GM12891 (cell line): ENCODE measurements around the gene C4orf51.
A peak's percentile ranks its signal among the peaks of the same experiment; 100 is the strongest.

Experiments used
- DNase-seq: peaks from one replicate; pipeline ENCODE4 v3.0.0; 2011; ENCODE audit warnings: low spot score; ENCODE audit not compliant: insufficient read length
- FAIRE-seq: peaks from 2 replicates; lab custom pipeline; 2011; peaks lifted over from hg19 to GRCh38; lab: Jason Lieb, UNC
- PAX5 ChIP-seq: IDR thresholded peaks from 2 replicates; pipeline ENCODE4 v1.6.1; 2011; ENCODE audit warnings: low read length, moderate library complexity, mild to moderate bottlenecking; ENCODE audit not compliant: insufficient read depth, severe bottlenecking
- POLR2A ChIP-seq: IDR thresholded peaks from 2 replicates; pipeline ENCODE4 v1.6.1; 2011; ENCODE audit warnings: low read depth, low read length, control low read depth
- POLR2AphosphoS5 ChIP-seq: IDR thresholded peaks from 2 replicates; pipeline ENCODE4 v1.6.1; 2011; ENCODE audit warnings: low read depth, low read length, control low read depth
- POU2F2 ChIP-seq: IDR thresholded peaks from 2 replicates; pipeline ENCODE4 v1.6.1; 2011; ENCODE audit warnings: low read depth, mild to moderate bottlenecking, control low read depth, low read length, moderate library complexity
- SPI1 ChIP-seq: IDR thresholded peaks from 2 replicates; pipeline ENCODE4 v1.6.1; 2011; ENCODE audit warnings: low read depth, low read length, control low read depth
- TAF1 ChIP-seq: IDR thresholded peaks from 2 replicates; pipeline ENCODE4 v1.6.1; 2011; ENCODE audit warnings: low read depth, low read length, control low read depth

The C4orf51 gene

GRCh38 chr4:145731028-145731427 lies 51.1 kb downstream of the C4orf51 start:
- DNase-seq = no peak
- TF ChIP-seq POLR2AphosphoS5 = no peak
- TF ChIP-seq TAF1 = no peak
- TF ChIP-seq POLR2A = no peak
- TF ChIP-seq SPI1 = no peak
- TF ChIP-seq POU2F2 = no peak
- no peak for TF ChIP-seq PAX5
- FAIRE-seq = no peak

- no peak for DNase-seq
- FAIRE-seq = peak; percentile 50
- no peak for TF ChIP-seq POLR2AphosphoS5
These were observed 52.3 kb downstream of the C4orf51 start for GRCh38 chr4:145732001-145732815.

GRCh38 chr4:145732895-145733880 lies 53.2 kb downstream of the C4orf51 start:
- FAIRE-seq = peak; percentile 74
- TF ChIP-seq POU2F2 (no peak), POLR2AphosphoS5 (no peak), PAX5 (no peak), SPI1 (no peak), TAF1 (no peak), POLR2A (no peak)
- DNase-seq = peak; percentile 87

GRCh38 chr4:145734031-145734430 lies 54.1 kb downstream of the C4orf51 start:
- no peak for TF ChIP-seq POU2F2
- TF ChIP-seq PAX5 = no peak
- TF ChIP-seq POLR2AphosphoS5 = no peak
- no peak for TF ChIP-seq TAF1
- no peak for TF ChIP-seq SPI1
- no peak for TF ChIP-seq POLR2A
- DNase-seq (no peak), FAIRE-seq (peak; percentile 56)

GRCh38 chr4:145734576-145735346 lies 54.8 kb downstream of the C4orf51 start:
- peak; percentile 55 for FAIRE-seq
- TF ChIP-seq POLR2A (no peak), POU2F2 (no peak), POLR2AphosphoS5 (no peak), SPI1 (no peak), PAX5 (no peak), TAF1 (no peak)
- DNase-seq = no peak

GRCh38 chr4:145735347-145735675 lies 55.4 kb downstream of the C4orf51 start:
- FAIRE-seq (no peak), DNase-seq (no peak)
- TF ChIP-seq POU2F2 (no peak), TAF1 (no peak), POLR2A (no peak), PAX5 (no peak), SPI1 (no peak), POLR2AphosphoS5 (no peak)

GRCh38 chr4:145735827-145736226 lies 55.9 kb downstream of the C4orf51 start:
- FAIRE-seq (no peak), DNase-seq (no peak)
- TF ChIP-seq TAF1 (no peak), PAX5 (no peak), POLR2AphosphoS5 (no peak), POLR2A (no peak), SPI1 (no peak), POU2F2 (no peak)

GRCh38 chr4:145736241-145736831 lies 56.4 kb downstream of the C4orf51 start:
- FAIRE-seq (no peak), DNase-seq (no peak)
- TF ChIP-seq POLR2A (no peak), SPI1 (no peak), POLR2AphosphoS5 (no peak), PAX5 (no peak), TAF1 (no peak), POU2F2 (no peak)

GRCh38 chr4:145739845-145740244 lies 59.9 kb downstream of the C4orf51 start:
- DNase-seq (no peak), FAIRE-seq (no peak)
- TF ChIP-seq PAX5 (no peak), POLR2AphosphoS5 (no peak), SPI1 (no peak)
